NCI-H1105 treated with DMSO at 0.1 percent for 48 hours (cell line): ENCODE results near the gene PDLIM7.

ENCODE experiments used
- DNase-seq: peaks from one replicate; lab custom pipeline; 2025; lab: John Stamatoyannopoulos, UW

PDLIM7 gene

DNA sequence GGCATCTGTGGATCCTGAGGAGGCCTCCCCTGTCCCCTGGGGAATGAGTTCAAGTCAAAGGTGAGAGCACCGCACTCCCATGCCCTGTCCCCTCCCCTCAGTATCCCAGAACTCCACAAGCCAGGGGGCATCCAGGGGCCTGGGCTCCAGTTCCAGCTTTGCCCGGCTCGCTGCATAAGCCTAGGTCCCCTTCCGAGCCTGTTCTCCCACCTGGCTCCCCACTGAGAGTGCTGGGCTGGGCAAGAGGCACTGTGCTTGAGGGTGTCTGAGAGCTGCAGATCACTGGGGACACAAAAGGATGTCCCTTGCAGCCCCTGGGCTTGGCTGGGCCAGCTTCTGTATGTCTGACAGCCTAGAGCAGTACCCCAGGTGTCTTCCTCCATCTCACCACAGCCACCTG lies 7.7 kb upstream of the PDLIM7 start:
- no peak for DNase-seq

DNA sequence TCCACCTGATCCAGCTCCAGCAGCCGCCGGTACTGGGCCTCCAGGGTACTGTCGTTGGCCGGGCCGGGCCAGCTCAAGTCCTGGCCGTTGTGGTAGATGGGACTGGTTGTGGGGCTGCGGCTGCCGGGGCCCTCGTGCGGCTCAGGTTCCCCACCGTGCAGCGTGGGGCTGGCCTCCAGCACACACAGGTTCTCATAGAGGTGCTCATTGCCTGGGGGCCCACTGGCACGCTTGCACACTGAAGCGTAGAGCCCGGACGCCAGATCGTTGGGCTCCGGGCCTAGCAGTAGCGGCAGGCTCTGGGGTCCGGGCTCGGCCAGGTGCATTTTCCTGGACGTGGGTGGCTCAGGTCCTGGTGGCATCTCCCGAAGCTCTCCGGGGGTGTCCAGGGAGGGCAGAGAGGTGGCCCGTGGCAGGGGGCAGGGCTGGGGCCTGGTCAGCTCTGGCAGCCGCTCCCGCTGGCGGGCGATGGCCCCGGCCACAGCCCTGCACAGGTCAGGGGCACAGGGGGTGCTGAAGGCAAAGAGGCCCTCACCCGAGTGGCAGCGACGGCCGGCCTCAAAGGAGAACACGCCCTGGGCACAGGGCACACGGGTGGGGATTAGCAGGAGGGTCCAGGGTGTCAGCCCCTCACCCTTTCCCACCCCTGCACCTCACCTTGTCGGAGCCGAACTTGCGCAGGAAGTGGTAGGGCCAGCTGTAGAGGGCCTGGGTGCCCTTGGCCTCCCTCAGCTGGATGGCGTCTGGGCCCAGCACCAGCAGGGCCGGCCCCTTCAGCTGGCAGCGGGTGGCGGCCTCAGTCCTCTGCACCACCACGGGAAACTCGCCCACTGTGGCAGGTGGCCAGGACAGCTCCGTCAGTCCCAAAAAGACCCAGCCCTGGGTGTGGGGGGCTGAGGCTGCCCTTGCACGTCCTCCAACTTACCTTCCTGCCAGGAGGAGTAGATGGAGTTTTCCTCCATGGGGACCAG lies 7.0 kb upstream of the PDLIM7 start:
- DNase-seq = no peak

DNA sequence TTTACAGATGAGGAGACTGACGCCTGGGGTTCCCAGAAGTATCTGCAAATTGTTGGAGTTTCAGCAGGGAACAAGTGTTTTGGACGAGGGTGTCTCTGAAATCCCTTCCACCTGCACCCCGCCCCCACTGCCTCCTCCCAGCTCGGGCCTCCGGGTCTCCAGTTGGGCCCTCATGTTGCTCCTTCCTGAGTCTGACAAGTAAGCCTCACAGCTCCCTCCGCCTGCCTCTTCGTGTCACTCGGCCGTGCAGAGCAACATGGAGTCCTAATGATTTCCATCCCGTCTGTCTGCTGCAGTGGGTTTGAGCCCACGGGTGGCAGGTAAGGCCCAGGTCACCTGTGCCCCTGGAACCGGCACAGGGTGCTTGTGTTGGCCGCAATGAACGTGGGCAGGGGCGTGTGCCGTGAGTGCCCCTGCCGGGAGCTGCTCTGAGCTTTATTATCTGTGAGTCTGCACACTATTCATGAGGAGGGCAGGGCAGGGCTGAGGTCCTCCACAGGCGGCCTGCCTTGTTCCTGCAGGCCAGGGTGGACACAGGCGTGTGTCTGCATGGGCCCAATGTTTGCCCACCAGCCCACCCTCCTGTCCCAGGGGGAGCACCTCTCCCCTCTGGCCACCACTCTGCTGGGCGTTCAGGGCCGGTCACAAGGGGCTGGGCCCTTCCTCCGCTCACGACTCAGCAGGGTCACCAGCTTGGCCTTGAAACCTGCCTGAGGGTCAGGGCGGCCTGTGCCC lies 6.1 kb upstream of the PDLIM7 start:
- no peak for DNase-seq

DNA sequence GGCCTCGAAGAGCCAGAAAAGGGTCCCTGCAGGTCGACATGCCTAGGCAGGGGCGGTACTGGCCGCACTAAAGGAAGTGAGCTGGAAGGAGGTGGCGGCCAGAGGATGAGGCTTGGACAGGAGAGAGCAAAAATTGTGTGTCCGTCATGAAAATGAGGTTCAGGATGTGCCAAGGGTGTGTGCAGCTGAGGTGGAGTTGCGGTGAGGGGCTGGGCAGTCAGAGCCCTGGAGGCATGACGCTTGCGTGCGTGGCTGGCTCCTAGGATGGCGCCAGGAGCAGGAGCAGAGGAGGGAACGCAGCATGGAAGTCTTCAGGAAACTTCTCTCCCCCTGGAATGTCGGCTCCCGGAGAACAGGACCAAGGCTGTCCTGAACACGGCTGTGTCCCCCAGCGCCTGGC lies 5.5 kb upstream of the PDLIM7 start:
- DNase-seq = no peak

DNA sequence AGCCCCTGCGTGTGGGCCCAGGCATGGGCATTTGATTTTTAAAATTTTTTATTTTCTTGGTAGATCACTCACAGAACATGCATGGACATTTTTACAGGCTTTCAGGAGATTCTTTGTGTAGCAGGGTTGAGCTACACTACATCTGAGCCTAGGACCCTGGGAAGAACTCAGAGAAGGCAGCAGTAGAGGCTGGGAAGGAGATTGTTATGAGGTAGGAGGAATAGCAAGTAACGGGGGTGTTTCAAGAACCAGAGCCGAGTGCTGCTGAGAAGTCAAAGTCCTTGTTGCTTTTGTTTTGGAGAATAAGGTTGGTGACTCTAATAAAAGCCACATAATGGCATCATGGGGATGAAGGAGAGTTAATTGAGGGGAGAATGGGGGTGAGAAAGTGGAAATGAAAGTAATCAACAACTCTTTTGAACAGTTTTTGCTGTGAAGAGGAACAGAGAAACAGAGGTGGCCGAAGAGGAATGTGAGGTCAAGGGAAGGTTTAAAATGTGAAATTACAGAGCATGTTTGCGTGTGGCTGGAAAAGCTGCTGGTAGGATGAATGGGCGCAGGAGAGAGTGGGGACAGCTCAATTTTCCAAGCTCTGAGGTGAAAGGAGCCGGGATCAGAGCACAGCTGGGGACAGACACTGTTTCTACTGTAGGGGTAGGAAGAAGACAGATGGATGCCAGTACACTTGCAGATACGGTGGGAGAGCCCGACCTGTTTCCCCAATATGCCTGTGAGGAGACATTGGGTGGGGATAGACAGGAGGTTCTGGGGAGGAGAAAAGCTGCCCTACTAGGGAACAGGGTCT lies 4.7 kb upstream of the PDLIM7 start:
- no peak for DNase-seq

DNA sequence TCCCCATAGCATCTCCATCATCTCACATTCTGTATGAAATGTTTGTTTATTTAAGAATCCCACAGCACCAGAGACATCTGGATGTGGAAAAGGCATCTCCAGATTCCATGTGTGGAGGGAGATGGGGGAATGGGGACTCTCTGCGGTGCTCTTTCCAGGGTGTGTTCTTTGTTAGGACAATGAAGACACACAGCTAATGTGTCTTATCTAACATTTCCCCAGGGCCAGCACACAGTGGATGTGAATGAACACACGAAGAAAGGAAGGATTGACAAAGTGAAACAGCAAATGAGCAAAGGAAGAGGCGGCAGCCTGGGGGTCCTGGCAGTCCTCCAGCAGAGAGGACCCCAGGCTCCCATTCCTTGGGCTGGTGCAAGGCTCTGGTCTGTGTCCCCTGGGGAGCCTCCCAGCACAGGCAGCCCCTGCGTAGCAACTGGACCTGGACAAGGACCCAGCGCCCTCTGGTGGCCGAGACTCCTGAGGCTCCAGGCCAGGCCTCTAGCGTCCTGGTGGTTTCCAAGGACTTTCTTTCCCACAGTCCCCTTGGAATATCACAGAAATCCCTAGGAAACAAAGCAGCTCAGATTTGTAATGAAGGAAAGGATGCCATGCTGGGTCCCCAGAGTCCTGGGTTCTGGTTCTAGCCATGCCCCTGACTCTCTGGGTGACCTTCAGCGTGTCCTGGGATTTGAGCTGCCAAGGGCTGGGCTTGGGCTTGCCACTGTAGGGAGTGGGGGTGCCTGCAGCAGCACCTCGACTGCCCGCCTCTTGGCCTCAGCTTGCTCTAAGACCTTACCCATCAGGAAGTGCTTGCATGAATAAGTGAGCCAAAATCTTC lies 3.5 kb upstream of the PDLIM7 start:
- DNase-seq = peak; percentile 57

DNA sequence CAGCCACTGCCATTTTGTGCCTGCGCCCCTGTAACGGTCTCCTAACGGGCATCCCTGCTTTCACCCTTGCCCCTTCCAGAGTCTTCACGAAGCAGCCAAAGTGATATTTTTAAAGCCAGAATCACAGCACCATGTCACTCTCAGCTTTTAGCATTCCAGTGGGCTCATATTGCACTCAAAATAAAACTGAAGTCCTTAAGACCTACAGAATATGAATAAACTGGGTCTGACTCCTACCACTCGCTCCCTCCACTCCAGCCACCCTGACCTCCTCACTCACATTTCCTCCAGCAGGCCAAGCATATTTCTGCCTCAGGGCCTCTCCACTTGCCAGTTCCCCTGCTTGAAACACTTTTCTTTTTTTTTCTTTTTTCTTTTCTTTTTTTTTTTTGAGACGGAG lies 2.4 kb upstream of the PDLIM7 start:
- DNase-seq = no peak

DNA sequence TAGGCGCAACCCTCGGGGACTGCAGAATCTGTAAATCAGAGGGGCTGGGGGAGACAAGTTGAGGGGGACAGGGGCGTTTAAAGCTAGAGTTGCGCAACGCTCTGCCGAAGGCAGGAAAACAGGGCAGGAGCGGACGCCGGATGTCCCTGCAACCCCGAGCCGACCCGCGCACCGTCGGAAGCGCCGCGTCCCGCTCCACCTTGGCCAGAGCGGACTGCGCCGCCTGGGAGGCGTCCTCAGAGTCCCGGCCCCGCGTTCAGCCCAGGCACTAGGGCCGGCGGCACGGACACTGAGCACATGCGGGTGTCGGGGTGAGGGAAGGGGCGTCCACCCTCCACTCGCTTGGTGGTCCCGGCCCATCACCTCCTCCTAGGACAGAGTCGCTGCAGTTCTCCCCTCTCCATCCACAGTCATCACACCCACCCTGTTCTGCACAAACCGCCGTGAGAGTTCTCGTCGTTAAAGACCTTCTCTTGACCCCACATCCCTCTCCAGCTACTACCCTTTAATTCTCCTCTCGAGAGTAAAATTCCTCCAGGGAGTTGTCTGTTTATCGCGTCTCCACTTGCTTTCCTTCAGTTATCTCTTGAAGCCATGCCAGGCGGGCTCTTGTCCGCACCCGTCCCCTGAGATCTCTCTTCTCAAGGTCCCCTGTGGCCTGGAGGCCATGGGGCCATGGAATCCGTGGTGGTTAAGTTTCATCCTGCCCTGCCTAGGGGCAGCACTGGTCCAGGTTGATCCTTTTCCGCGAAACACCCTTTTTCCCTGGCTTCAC lies 796 bp upstream of the PDLIM7 start:
- DNase-seq = no peak

DNA sequence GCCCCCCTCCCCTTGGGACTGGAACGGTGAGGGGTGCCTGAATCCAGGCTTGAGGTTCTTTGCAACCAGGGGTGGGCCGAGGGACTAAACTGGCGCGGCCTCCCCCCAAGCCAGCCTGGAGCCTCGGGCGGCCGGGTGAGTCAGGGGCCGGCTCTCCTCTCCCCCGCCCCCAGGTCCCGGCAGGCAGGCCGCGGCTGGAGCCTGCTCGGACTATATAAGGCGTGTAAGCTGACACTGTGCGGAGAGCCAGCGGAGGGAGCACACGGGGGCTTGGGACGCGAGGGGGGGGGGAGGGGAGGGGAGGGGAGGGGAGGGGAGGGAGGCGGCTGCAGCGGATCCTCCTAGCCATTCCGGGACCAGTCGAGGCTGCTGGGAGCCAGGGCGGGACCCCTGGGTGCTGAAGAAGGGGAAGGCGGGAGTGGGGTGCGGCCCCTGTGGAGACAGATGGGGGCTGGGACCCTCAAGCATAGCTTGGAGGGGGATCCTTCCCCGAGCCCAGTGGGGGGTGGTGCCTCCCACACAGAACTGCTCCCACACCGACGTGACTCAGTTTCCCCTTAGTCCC lies 595 bp downstream of the PDLIM7 start:
- DNase-seq = peak; percentile 33

DNA sequence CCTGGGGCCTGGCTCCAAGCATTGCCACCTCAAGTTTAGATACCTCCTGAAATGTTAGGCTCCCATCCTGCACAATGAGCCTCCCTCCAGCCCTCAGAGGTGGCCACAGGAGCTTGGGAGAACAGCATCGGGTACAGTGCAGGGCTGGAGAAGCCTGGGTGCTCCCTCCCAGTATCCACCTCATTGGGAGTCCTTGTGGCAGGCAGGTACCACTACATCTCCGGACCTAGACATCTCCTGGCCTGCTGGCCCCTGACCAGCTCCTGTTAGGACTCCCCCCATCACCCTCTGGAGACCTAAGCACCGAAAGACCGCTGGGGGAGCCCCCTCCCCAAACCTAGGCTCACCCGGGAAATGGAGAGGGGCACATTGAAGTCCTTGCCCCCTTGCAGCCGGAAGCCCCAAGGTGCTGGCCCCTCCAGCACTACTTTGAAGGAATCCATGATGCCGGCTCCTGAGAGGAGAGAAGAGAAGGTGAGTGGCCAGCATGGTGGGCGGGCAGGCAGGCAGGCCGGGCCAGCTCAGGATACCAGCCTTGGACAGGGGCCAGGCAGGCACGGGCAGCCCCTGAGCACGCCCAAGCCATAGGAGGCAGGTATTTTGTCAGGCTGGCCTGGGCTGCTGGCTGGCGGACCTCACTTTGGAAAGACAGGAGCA lies 1.2 kb downstream of the PDLIM7 start:
- no peak for DNase-seq

DNA sequence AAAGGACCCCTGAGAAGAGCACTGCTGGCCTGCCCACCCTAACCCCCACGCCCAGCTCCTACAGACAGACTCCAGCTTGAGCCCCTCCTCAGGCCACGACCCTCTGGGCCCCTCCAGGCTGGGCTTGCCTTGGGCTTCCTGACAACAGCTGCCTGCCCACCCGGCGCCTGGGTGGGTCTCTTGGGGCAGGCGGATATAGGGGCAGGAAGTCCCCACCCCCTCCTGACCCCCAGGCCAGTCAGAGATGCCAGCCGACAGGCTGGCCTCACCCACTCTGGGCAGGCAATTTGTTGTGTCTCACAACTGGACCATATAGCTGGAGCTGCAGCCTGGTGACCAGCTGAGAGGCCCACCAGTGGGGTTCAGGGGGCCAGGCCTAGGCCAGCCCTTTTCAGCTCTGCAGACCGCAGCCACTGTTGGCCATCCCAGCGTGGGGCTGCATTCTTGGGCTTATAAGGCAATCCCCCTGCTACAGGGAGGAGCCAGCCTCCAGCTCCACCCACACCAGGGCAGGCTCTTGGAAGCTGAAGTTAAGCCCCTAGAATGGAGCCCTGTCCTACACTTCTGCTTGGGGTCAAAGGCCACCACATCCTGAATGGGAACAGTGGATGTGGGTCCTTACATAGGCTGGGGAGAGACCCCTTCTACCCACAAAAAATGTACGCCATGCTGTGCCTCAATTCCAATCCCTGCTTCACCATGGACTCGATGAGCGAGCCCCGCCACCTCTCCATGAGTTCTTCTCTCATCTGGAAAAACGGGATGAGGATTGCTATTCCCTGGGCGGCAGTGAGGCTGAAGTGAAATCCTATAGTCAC lies 2.0 kb downstream of the PDLIM7 start:
- DNase-seq = no peak

DNA sequence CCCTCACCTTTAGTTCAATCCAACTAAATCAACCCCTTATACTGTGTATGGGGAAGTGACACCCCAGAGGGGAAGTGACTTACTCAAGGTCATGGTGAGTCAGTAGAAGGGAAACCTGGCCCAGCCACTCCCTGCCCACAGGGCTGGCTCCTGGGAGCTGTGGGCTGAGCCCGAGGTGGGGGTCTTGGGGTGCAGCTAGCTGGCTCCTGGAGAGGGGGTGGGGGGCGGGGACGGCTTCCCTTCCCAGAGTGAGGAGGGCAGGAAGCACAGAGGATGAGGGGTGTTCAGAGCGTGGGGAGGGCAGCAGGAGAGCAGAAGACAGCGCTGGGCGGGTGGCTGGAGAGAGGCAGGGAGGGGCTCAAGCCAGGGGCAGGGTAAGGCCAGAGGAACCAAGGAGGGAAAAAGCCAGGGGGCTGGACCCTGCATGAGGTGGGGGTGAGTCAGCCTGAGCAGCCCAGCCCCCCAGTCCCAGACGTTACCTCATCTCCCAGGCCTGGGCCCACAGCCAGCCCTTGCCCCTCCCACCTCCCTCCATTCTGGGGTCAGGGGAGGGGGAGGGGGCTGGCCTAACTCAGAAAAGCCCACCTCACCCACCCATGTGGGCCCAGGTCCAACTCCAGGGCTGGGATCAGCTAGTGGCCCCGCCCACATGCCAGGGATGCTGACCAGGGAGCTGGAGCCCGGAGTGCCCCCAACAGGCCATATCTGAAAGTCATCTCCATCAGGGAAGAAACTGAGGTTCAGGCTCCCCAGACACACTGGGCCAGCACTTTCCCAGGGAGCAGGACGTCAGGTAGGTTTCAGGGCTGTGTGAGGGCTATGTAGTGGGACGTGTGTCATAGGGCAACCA lies 2.8 kb downstream of the PDLIM7 start:
- no peak for DNase-seq

DNA sequence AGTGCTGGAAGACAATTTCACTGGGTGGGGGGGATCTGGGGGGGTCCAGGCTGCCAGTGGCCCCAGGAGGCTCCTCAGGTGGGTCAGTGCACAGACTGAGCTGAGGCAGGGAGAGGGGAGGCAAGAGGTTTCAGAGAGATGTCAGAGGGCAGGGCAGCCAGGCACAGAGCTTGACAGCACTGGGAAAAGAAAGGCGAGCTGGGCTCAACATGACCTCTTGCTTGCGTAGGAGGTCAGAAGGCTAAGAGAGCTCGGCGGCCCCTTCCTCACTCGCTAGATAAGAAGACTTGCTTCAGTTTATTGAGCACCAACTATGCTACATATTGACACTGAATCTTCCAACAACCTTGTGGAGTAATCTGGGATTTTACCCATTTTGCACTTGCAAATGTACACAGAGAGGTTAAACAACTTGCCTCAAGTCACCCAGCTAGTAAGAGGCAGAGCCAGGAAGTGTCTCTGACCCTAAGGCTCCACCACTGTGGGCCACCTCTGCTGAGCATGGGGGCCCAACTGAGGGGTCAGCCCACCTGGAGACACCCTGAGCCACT lies 3.5 kb downstream of the PDLIM7 start:
- no peak for DNase-seq

DNA sequence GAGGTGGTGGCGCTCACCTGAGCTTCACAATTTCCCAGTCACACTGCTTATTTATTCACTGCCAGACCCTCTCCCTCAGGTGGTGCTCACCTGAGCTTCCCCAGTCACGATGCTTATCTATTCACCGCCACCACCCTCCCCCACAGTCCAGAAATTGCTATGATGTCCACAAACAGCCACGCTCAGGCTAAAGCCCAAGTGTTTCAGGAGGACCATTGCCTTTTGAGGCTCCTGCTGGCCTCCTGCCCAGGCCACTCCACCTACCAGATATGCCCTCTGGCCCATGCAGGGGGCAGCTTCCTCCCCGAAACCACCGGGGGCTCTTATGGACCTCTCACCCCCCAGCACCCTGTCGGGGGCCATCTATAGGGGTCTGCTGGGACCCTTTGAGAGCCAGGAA lies 4.6 kb downstream of the PDLIM7 start:
- DNase-seq = no peak

DNA sequence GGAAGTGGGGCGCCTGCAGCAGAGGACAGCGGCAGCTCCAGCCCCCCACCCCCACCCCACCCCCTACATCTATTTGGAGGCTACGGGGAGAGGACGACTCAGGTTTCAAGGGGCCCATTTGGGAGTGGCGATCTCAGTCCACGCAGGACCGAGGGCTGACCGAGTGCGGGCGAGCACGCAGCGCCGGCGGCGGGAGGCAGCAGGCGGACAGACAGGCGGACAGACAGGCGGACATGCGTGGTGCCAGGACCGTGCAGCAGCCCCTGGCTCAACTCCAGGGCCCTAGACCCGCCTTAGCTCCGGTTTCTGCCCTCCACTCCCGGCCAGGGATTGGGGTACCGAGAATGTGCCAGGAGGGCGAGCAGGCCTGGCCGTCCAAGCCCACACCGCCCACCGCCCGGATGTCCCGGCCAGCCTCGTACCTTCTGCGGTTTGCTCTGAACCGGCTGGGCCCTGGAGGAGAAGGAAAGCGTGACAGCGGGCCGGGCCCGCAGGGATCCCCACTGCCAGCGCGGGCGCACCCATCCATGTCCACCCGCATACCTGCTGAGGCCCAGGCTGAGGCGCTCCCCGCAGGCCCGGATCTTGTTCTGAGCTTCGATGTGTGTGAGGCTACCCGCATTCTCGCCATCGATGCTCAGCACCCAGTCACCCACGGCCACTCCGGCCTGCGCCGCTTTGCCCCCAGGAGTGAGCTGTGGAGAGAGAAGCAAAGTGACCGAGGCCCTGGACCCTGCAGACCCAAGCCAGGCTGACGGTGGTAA lies 5.2 kb downstream of the PDLIM7 start:
- no peak for DNase-seq

DNA sequence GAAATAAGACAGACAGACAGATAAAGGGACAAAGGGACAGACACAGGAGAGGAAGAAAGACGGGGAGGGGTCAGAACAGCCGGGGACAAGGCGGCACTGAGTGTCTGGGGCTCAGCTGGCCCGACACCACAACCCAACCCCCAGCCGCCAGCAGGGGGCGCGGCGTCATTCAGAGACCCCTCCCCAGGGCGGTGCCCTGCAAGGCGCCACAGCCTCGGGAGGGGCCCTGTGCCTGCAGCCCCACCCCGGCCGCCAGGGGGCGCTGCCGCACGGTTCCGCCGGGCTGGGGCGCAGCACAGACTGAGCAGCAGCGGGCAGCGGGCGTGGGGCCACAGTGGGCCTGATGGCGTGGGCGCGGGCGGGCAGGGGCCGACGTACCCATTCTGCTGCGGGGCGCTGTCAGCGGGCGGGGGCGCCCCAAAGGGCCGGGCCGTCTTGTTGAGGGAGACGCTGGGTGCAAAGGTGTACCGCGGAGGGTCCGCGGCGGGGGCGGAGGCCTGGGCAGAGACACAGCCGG lies 5.9 kb downstream of the PDLIM7 start:
- DNase-seq = no peak

DNA sequence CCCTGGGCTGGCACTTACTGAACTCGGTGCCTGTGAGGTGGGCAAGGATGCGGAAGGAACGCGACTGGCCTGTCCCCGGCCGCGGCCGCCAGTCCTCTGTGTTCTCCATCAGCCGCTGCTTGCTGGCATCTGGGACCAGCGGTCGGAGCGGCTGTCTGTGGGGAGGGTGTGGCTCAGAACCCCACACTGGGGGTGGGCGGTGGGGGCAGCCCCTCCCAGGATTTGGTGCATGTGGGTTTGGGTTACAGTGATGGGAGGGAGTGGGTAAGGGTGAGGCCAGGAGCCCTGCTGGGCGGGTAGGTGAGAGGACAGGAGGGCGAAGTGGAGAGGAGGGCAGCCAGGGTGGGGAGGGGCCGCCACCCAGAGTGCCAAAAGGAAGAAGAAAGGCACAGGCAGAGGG lies 6.4 kb downstream of the PDLIM7 start:
- no peak for DNase-seq
